Tibial nerve (tissue), 4 donors: ENCODE data around the gene GDAP2.

Experiments used
- EP300 ChIP-seq, 2 donors: sonication (generic); formaldehyde crosslinking; IDR thresholded peaks; one replicate each; pipeline ENCODE4 v1.6.1; 2017; ENCODE audit warnings: antibody characterized with exemption in 2 of 2, mild to moderate bottlenecking in 1 of 2
- POLR2A ChIP-seq, 2 donors: fragments of 450-650 bp; IDR thresholded peaks; one replicate each; pipeline ENCODE4 v1.6.1; 2017; ENCODE audit warnings: antibody characterized with exemption in 2 of 2, mild to moderate bottlenecking in 2 of 2, moderate library complexity in 2 of 2
- TF ChIP-seq, protein P1 (sequence below), 5 experiments: fragments of 200-600 bp in 3 of 5; fragments of 450-650 bp in 2 of 5; sonication (generic) in 3 of 5; IDR thresholded peaks; one replicate each; pipeline ENCODE4 v1.5.1; 2016 to 2019; ENCODE audit warnings: antibody characterized with exemption in 5 of 5, mild to moderate bottlenecking in 3 of 5, moderate library complexity in 2 of 5

DNA sequence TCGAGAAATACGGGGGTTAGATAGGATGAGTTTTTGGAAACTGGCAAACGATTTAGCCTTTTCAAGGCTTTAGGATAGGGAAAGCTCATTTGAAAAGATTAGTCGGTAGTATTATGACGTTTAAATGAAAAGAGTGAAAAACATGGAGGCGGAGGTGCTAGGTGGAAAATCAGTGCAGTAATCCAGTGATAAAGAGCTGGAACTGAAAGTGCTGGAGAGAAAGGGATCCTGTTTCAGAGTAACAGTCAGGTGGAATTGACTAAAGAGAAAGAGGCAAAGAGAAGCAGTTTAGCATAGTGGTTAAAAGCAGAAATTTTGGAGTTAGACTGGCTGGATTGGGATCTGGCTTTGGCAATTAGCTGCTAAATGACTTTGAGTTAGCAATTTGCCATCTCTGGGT lies 1.1 kb upstream of the GDAP2 start:
- TF ChIP-seq, protein P1, sequence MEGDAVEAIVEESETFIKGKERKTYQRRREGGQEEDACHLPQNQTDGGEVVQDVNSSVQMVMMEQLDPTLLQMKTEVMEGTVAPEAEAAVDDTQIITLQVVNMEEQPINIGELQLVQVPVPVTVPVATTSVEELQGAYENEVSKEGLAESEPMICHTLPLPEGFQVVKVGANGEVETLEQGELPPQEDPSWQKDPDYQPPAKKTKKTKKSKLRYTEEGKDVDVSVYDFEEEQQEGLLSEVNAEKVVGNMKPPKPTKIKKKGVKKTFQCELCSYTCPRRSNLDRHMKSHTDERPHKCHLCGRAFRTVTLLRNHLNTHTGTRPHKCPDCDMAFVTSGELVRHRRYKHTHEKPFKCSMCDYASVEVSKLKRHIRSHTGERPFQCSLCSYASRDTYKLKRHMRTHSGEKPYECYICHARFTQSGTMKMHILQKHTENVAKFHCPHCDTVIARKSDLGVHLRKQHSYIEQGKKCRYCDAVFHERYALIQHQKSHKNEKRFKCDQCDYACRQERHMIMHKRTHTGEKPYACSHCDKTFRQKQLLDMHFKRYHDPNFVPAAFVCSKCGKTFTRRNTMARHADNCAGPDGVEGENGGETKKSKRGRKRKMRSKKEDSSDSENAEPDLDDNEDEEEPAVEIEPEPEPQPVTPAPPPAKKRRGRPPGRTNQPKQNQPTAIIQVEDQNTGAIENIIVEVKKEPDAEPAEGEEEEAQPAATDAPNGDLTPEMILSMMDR (IDR thresholded peaks at IDR 0.05), result no peak
- TF ChIP-seq POLR2A (IDR thresholded peaks at IDR 0.05), result no peak
- TF ChIP-seq EP300 (IDR thresholded peaks at IDR 0.05), result no peak
